ENCODE measurements around the gene ELOVL6. TPM values are rescaled to one million over a fixed set of nuclear protein-coding genes. Genes with fewer than 3 reads are reported as not detected.
"Not testable (repeated sequence)": the region's sequence is repeated elsewhere in the genome, so short reads cannot be mapped to it uniquely, and the experiment has no call there.

The ELOVL6 gene
- total RNA-seq, 1 experiment from 2014 or later, result 12.9 TPM

- H3K36me3 ChIP-seq, H3K27me3 ChIP-seq, H3K4me3 ChIP-seq: not testable (repeated sequence)
Measured at GRCh38 chr4:110078148-110078547, 120.3 kb downstream of the ELOVL6 start.

GRCh38 chr4:110076828-110077227, 121.6 kb downstream of the ELOVL6 start:
- not testable (repeated sequence) for H3K4me3 ChIP-seq, H3K9me3 ChIP-seq, H3K27me3 ChIP-seq, H3K36me3 ChIP-seq, DNase-seq

More at GRCh38 chr4:110078148-110078547, 120.3 kb downstream of the ELOVL6 start:
- H3K9me3 ChIP-seq, DNase-seq: not testable (repeated sequence)

- Histone ChIP-seq H3K27me3 (no peaks in the 10 kb centered on the region), H3K4me3 (no peak overlapping the region), H3K9me3 (no peaks in the 10 kb centered on the region), H3K36me3 (no peaks in the 10 kb centered on the region)
- no peak for DNase-seq
Measured at GRCh38 chr4:110075891-110076290, 122.5 kb downstream of the ELOVL6 start.

- no peaks in the 10 kb centered on the region for H3K9me3 ChIP-seq
- H3K27me3 ChIP-seq, result no peaks in the 10 kb centered on the region
- H3K4me3 ChIP-seq, result no peak overlapping the region
- no peak for DNase-seq
- H3K36me3 ChIP-seq, result no peaks in the 10 kb centered on the region
Measured at GRCh38 chr4:110075083-110075738, 123.2 kb downstream of the ELOVL6 start.

GRCh38 chr4:110074570-110074969, 123.8 kb downstream of the ELOVL6 start:
- Histone ChIP-seq H3K36me3 (no peaks in the 10 kb centered on the region), H3K9me3 (no peaks in the 10 kb centered on the region), H3K4me3 (no peak overlapping the region), H3K27me3 (no peaks in the 10 kb centered on the region)
- DNase-seq, result no peak

- no peak for DNase-seq
- no peak overlapping the region for H3K4me3 ChIP-seq
- H3K9me3 ChIP-seq, result no peaks in the 10 kb centered on the region
- H3K36me3 ChIP-seq, result no peaks in the 10 kb centered on the region
- H3K27me3 ChIP-seq, result no peaks in the 10 kb centered on the region
Measured at GRCh38 chr4:110073053-110073845, 125.2 kb downstream of the ELOVL6 start.

- Histone ChIP-seq H3K36me3 (no peaks in the 10 kb centered on the region), H3K4me3 (no peak overlapping the region), H3K27me3 (no peaks in the 10 kb centered on the region), H3K9me3 (no peaks in the 10 kb centered on the region)
- DNase-seq, result no peak
Measured at GRCh38 chr4:110071466-110071865, 126.9 kb downstream of the ELOVL6 start.

- Histone ChIP-seq H3K36me3 (no peaks in the 10 kb centered on the region), H3K4me3 (no peak overlapping the region), H3K27me3 (no peaks in the 10 kb centered on the region), H3K9me3 (no peaks in the 10 kb centered on the region)
- no peak for DNase-seq
Measured at GRCh38 chr4:110068248-110068647, 130.2 kb downstream of the ELOVL6 start.

- H3K4me3 ChIP-seq, result no peak overlapping the region
- H3K27me3 ChIP-seq, result no peaks in the 10 kb centered on the region
- DNase-seq, result no peak
- no peaks in the 10 kb centered on the region for H3K36me3 ChIP-seq
- no peaks in the 10 kb centered on the region for H3K9me3 ChIP-seq
Measured at GRCh38 chr4:110064934-110065333, 133.5 kb downstream of the ELOVL6 start.

GRCh38 chr4:110064295-110064694, 134.1 kb downstream of the ELOVL6 start:
- no peak for DNase-seq
- no peaks in the 10 kb centered on the region for H3K27me3 ChIP-seq

GRCh38 chr4:110062166-110062565, 136.2 kb downstream of the ELOVL6 start:
- H3K27me3 ChIP-seq, result no peaks in the 10 kb centered on the region
- DNase-seq, result no peak
- H3K36me3 ChIP-seq, result no peaks in the 10 kb centered on the region
- H3K9me3 ChIP-seq, result no peaks in the 10 kb centered on the region
- H3K4me3 ChIP-seq, result no peak overlapping the region

More at GRCh38 chr4:110064295-110064694, 134.1 kb downstream of the ELOVL6 start:
- Histone ChIP-seq H3K9me3 (no peaks in the 10 kb centered on the region), H3K4me3 (no peak overlapping the region), H3K36me3 (no peaks in the 10 kb centered on the region)

- Histone ChIP-seq H3K9me3 (no peaks in the 10 kb centered on the region), H3K27me3 (no peaks in the 10 kb centered on the region), H3K4me3 (no peak overlapping the region), H3K36me3 (no peaks in the 10 kb centered on the region)
- no peak for DNase-seq
Measured at GRCh38 chr4:110061076-110061475, 137.3 kb downstream of the ELOVL6 start.

- no peak overlapping the region for H3K4me3 ChIP-seq
- H3K36me3 ChIP-seq, result no peaks in the 10 kb centered on the region
- no peaks in the 10 kb centered on the region for H3K9me3 ChIP-seq
- no peaks in the 10 kb centered on the region for H3K27me3 ChIP-seq
- DNase-seq, result no peak
Measured at GRCh38 chr4:110059556-110060191, 138.7 kb downstream of the ELOVL6 start.

GRCh38 chr4:110058677-110059076, 139.7 kb downstream of the ELOVL6 start:
- H3K9me3 ChIP-seq, result no peaks in the 10 kb centered on the region
- DNase-seq, result no peak

GRCh38 chr4:110055158-110055768, 143.2 kb downstream of the ELOVL6 start:
- H3K4me3 ChIP-seq, result no peak overlapping the region
- 0 out of 2 replicates have a peak, but pooled peaks cover under 1% of the 10 kb centered on the region for H3K36me3 ChIP-seq
- no peak for DNase-seq
- H3K9me3 ChIP-seq, result no peaks in the 10 kb centered on the region
- no peaks in the 10 kb centered on the region for H3K27me3 ChIP-seq

More at GRCh38 chr4:110058677-110059076, 139.7 kb downstream of the ELOVL6 start:
- Histone ChIP-seq H3K4me3 (no peak overlapping the region), H3K36me3 (no peaks in the 10 kb centered on the region), H3K27me3 (no peaks in the 10 kb centered on the region)

- H3K4me3 ChIP-seq, result no peak overlapping the region
- H3K27me3 ChIP-seq, result no peaks in the 10 kb centered on the region
- peak; percentile 2 for DNase-seq
- no peaks in the 10 kb centered on the region for H3K9me3 ChIP-seq
- 0 out of 2 replicates have a peak, but pooled peaks cover 2% of the 10 kb centered on the region for H3K36me3 ChIP-seq
Measured at GRCh38 chr4:110049951-110050925, 148.2 kb downstream of the ELOVL6 start.

All from MG63 (cell line).